SU-DHL-6 (cell line): ENCODE results near the gene NAV2.

Experiments used
- EZH2phosphoT487 ChIP-seq: fragments of 200-600 bp; sonication (generic), shearing (Covaris generic); conservative IDR thresholded peaks from 2 replicates; pipeline ENCODE4 v1.6.1; 2018; ENCODE audit warnings: mild to moderate bottlenecking, antibody characterized with exemption, low read length, moderate library complexity, mixed read lengths
- TF ChIP-seq, protein P1 (sequence below): fragments of 200-600 bp; sonication (generic); IDR thresholded peaks from one replicate; pipeline ENCODE4 v1.5.1; 2017; ENCODE audit warnings: antibody characterized with exemption, mild to moderate bottlenecking, low read length, moderate library complexity; ENCODE audit not compliant: insufficient read depth, poor library complexity, severe bottlenecking

DNA sequence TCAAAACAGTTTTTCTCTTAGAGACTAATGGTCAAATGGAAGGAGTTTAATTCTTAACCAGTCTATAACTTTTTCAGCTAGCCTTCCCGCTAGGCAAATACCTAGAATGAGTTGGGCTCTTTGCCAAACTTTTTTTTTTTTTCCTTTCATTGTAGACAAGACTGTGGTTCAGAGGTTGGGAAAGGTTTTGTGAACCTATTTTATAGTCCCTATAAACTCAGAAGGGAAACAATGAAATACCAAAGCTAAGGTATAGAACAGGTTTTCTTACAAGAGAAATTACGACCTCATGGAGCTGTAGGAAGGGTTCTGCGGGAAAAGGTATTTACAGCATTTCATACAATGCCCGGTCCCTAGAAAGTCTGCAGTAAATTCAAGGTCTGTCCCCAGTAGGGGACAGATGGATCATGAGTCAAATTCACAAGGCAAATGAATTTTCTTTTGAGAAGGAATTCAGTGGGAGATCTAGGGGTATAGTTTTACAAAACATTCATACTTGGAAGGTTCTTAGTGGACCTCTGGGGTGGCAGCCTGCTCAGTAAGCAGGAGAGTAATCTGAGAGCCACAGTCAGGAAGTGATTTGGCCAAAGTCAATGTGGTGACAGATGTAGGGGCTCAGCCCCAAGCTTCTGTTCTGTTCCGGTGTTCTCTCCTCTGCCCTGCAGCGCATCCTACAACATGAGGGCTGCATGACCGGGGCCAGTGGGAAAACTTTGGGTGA is 300.9 kb downstream of the NAV2 start:
- TF ChIP-seq, protein P1, sequence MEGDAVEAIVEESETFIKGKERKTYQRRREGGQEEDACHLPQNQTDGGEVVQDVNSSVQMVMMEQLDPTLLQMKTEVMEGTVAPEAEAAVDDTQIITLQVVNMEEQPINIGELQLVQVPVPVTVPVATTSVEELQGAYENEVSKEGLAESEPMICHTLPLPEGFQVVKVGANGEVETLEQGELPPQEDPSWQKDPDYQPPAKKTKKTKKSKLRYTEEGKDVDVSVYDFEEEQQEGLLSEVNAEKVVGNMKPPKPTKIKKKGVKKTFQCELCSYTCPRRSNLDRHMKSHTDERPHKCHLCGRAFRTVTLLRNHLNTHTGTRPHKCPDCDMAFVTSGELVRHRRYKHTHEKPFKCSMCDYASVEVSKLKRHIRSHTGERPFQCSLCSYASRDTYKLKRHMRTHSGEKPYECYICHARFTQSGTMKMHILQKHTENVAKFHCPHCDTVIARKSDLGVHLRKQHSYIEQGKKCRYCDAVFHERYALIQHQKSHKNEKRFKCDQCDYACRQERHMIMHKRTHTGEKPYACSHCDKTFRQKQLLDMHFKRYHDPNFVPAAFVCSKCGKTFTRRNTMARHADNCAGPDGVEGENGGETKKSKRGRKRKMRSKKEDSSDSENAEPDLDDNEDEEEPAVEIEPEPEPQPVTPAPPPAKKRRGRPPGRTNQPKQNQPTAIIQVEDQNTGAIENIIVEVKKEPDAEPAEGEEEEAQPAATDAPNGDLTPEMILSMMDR = no peak
- no peak for TF ChIP-seq EZH2phosphoT487
